ENCODE measurements around the gene MGAT4B.

- no peak for TF ChIP-seq RAD21 (CRISPR knock-in tag; IDR thresholded peaks at IDR 0.05)
- no peak for TF ChIP-seq JUN (CRISPR knock-in tag; IDR thresholded peaks at IDR 0.05)
- TF ChIP-seq ZNF605 (CRISPR knock-in tag; IDR thresholded peaks at IDR 0.05), result no peak
- TF ChIP-seq EZH2 (conservative IDR thresholded peaks at IDR 0.05; ENCODE audit: low read depth, low read length), result no peak
- no peak for TF ChIP-seq ZFP36 (IDR thresholded peaks at IDR 0.05; ENCODE audit: borderline replicate concordance, low read depth, low read length, partially characterized antibody)
- no peak for TF ChIP-seq CTCF (CRISPR knock-in tag; IDR thresholded peaks at IDR 0.05)
- TF ChIP-seq, protein P1, sequence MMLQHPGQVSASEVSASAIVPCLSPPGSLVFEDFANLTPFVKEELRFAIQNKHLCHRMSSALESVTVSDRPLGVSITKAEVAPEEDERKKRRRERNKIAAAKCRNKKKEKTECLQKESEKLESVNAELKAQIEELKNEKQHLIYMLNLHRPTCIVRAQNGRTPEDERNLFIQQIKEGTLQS (CRISPR knock-in tag; IDR thresholded peaks at IDR 0.05), result no peak
Measured at GRCh38 chr5:179783128-179783527, 23.5 kb downstream of the MGAT4B start.

All from HepG2 (cell line).